A549 (cell line): ENCODE data around the gene MRPL14. TPM values are rescaled to one million over a fixed set of nuclear protein-coding genes. Genes with fewer than 3 reads are reported as not detected.

Experiments used
- ATAC-seq, 2 experiments: fragments of 200-7000 bp in 1 of 2; fragments of >200 bp in 1 of 2; cut with Nextera tagmentation in 1 of 2; cut with Tn5 transposase in 1 of 2; 3 replicates each; pipeline versions ENCODE4 v1.8.0 to v1.9.1; 2018 to 2020; ENCODE audit warnings: mild to moderate bottlenecking in 1 of 2, moderate library complexity in 1 of 2
- CTCF ChIA-PET: fragments of 300-600 bp; sonication (Branson Sonifier 250); formaldehyde crosslinking; extraction: SDS; loops from one replicate; lab custom pipeline; 2021; ENCODE audit warnings: antibody characterized with exemption, inconsistent platforms; lab: Yijun Ruan, JAX
- POLR2A ChIA-PET: fragments of 350-600 bp; formaldehyde crosslinking; extraction: SDS; loops from one replicate; lab custom pipeline; 2021; ENCODE audit warnings: antibody characterized with exemption, inconsistent platforms; lab: Yijun Ruan, JAX
- DNase-seq, 2 experiments: peaks; one replicate each; pipeline versions ENCODE4 v3.0.0 to v3.0.0-alpha.2; 2011 to 2016; ENCODE audit warnings: low read depth in 1 of 2, low spot score in 1 of 2
- FAIRE-seq: peaks from 2 replicates; lab custom pipeline; 2011; peaks lifted over from hg19 to GRCh38; lab: Jason Lieb, UNC
- H3K27ac ChIP-seq, 2 experiments: fragments of >200 bp; sonication (Bioruptor Twin); formaldehyde crosslinking; 3 replicates each; pipeline ENCODE4 v1.5.1; 2016 to 2017
- H3K4me1 ChIP-seq: fragments of >200 bp; sonication (Bioruptor Twin); formaldehyde crosslinking; 3 replicates; pipeline ENCODE4 v1.6.1; 2016
- H3K4me2 ChIP-seq: fragments of >200 bp; sonication (Bioruptor Twin); formaldehyde crosslinking; 3 replicates; pipeline ENCODE4 v1.6.1; 2016
- H3K4me3 ChIP-seq: fragments of >200 bp; sonication (Bioruptor Twin); formaldehyde crosslinking; 3 replicates; pipeline ENCODE4 v1.5.1; 2016
- H3K9me3 ChIP-seq: fragments of >200 bp; sonication (Bioruptor Twin); formaldehyde crosslinking; 3 replicates; pipeline ENCODE4 v1.6.1; 2016
- ATOH8 ChIP-seq: fragments of 250-450 bp; sonication (Bioruptor Pico); IDR thresholded peaks from 2 replicates; pipeline ENCODE4 v1.5.0; 2020; ENCODE audit warnings: low read depth, mild to moderate bottlenecking, moderate library complexity
- CEBPB ChIP-seq, 2 experiments: fragments of >200 bp in 1 of 2; sonication (Bioruptor Twin) in 1 of 2; formaldehyde crosslinking in 1 of 2; IDR thresholded peaks; 2 replicates each; pipeline ENCODE4 v1.6.1; 2012 to 2016
- CHD2 ChIP-seq: fragments of 150-350 bp; IDR thresholded peaks from 2 replicates; pipeline ENCODE4 v1.6.1; 2014; ENCODE audit warnings: low read length; ENCODE audit not compliant: partially characterized antibody
- EHMT2 ChIP-seq: fragments of 200-600 bp; sonication (generic); IDR thresholded peaks from 2 replicates; pipeline ENCODE4 v1.6.1; 2016; ENCODE audit warnings: antibody characterized with exemption, low read depth, mild to moderate bottlenecking, moderate library complexity
- FOSB ChIP-seq: fragments of 250-450 bp; sonication (Bioruptor Pico); IDR thresholded peaks from 2 replicates; pipeline ENCODE4 v1.5.0; 2020; ENCODE audit warnings: mild to moderate bottlenecking, moderate library complexity
- HES2 ChIP-seq: fragments of >200 bp; sonication (Bioruptor Twin); formaldehyde crosslinking; IDR thresholded peaks from 2 replicates; pipeline ENCODE4 v1.6.1; 2016
- HEYL ChIP-seq: fragments of 250-450 bp; sonication (Bioruptor Pico); IDR thresholded peaks from 2 replicates; pipeline ENCODE4 v1.8.0; 2021; ENCODE audit warnings: mild to moderate bottlenecking, moderate library complexity
- HMGXB4 ChIP-seq: fragments of 250-450 bp; sonication (Bioruptor Pico); IDR thresholded peaks from 2 replicates; pipeline ENCODE4 v1.5.0; 2021; ENCODE audit warnings: mild to moderate bottlenecking, moderate library complexity, borderline replicate concordance
- HOXA7 ChIP-seq: fragments of 250-450 bp; sonication (Bioruptor Pico); IDR thresholded peaks from 2 replicates; pipeline ENCODE4 v1.5.0; 2020; ENCODE audit warnings: mild to moderate bottlenecking, moderate library complexity
- HOXB13 ChIP-seq: fragments of 250-450 bp; sonication (Bioruptor Pico); IDR thresholded peaks from 2 replicates; pipeline ENCODE4 v1.5.0; 2020; ENCODE audit warnings: low read depth, mild to moderate bottlenecking, moderate library complexity
- KDM1A ChIP-seq: fragments of 200-600 bp; sonication (generic); IDR thresholded peaks from 2 replicates; pipeline ENCODE4 v1.6.1; 2016; ENCODE audit warnings: low read depth, mild to moderate bottlenecking
- KDM5A ChIP-seq: fragments of 200-600 bp; sonication (generic); IDR thresholded peaks from 2 replicates; pipeline ENCODE4 v1.6.1; 2016; ENCODE audit warnings: antibody characterized with exemption, mild to moderate bottlenecking
- MYC ChIP-seq: IDR thresholded peaks from 2 replicates; pipeline ENCODE4 v1.6.1; 2012; ENCODE audit warnings: mild to moderate bottlenecking, inconsistent platforms, low read length, improper control_type of control experiment, borderline replicate concordance
- NPAS2 ChIP-seq: fragments of 250-450 bp; sonication (Bioruptor Pico); IDR thresholded peaks from 2 replicates; pipeline ENCODE4 v1.8.0; 2022; ENCODE audit warnings: mild to moderate bottlenecking, moderate library complexity, borderline replicate concordance
- PBX3 ChIP-seq: IDR thresholded peaks from 2 replicates; pipeline ENCODE4 v1.6.1; 2012
- PHF8 ChIP-seq: fragments of 200-600 bp; sonication (generic); IDR thresholded peaks from 2 replicates; pipeline ENCODE4 v1.6.1; 2016; ENCODE audit warnings: low read depth, mild to moderate bottlenecking, antibody characterized with exemption, moderate library complexity, borderline replicate concordance
- POLR2A ChIP-seq: IDR thresholded peaks from 2 replicates; pipeline ENCODE4 v1.6.1; 2012; ENCODE audit warnings: mild to moderate bottlenecking, low read length
- REST ChIP-seq: fragments of 200-600 bp; sonication (generic); IDR thresholded peaks from 2 replicates; pipeline ENCODE4 v1.6.1; 2016; ENCODE audit warnings: antibody characterized with exemption, mild to moderate bottlenecking, moderate library complexity
- RFX5 ChIP-seq: fragments of 450-650 bp; IDR thresholded peaks from 2 replicates; pipeline ENCODE4 v1.7.1; 2014; ENCODE audit warnings: antibody characterized with exemption, mild to moderate bottlenecking, moderate library complexity
- WGBS: methylation state at CpG from one replicate; pipeline ENCODE4 v1.1.6; 2017; ENCODE audit errors: missing lambda C conversion rate; 5-methylcytosine and 5-hydroxymethylcytosine counted together
- polyA plus RNA-seq, 4 experiments: library from polyadenylated mRNA; depleted of rRNA in 3 of 4; stranded (reverse); fragments of >200 nt; fragmentation: RNase III in 1 of 4; extraction: RNeasy Plus Mini Kit Qiagen cat#74134 plus additional on column Dnase treatment in 1 of 4; gene quantifications; 2 replicates in 3 of 4; 3 replicates in 1 of 4; pipeline ENCODE4 v1.2.3, GENCODE V29; 2011 to 2017

Gene MRPL14
- polyA plus RNA-seq, 2 of the 4 experiments (the other 2 are of a cell fraction): 47.1 to 55.3 TPM

DNA sequence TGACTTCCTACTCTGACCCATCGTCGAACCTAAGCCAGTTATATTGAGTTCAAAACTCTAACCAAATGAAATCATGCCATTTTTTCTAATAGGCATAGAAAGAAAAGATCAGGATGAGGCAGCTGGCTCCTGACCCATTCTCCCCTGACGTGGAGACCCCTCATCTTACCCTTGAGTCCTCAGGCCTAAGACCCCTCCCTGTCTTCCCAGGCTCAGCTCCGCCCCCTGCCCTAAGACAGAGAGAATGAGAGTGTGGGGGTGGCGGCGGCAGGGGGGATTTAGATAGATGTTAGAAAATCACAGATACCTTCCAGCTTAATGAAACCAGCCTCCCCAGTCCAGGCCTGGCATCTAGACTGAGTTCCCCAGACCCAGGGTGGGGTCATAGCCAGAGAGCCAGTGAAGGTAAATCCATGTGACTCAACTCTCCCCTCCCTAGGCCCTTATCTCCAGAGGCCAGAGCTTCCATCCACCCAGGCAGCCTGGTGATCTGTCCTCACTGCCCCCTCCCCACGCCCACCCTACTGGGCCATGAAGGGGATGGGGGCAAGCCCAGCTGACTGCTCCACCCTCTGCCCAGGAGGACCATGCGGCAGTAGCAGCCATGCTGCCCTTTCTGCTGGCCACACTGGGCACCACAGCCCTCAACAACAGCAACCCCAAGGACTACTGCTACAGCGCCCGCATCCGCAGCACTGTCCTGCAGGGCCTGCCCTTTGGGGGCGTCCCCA lies 6.9 kb upstream of the MRPL14 start:
- Histone ChIP-seq H3K4me3 (no peak overlapping the region), H3K9me3 (no peaks in the 10 kb centered on the region), H3K4me1 (peaks cover 11% of the 10 kb centered on the region; the same call in 2 of the 3 replicates), H3K4me2 (peak overlapping the region; percentile 47; the same call in 2 of the 3 replicates), H3K27ac (no peak overlapping the region)
- no peak for ATAC-seq
- ChIA-PET CTCF (interaction anchor here (1.1 to 2.1 kb wide), 3 partner anchors 17 to 38 kb away, joined by 3 to 12 read pairs (median 4); no protein-coding TSS in a partner anchor), POLR2A (interaction anchor here (1.0 kb wide), 1 partner anchor 113 kb away, joined by 4 read pairs; the partner anchor contains the start of gene HSP90AB1)
- TF ChIP-seq CEBPB (IDR thresholded peaks at IDR 0.05) (no peak), HOXB13 (CRISPR knock-in tag) (no peak), POLR2A (no peak), HOXA7 (no peak), KDM1A (no peak), HMGXB4 (CRISPR knock-in tag) (no peak), CHD2 (no peak), REST (no peak), RFX5 (no peak), KDM5A (no peak), MYC (no peak), EHMT2 (no peak), HEYL (CRISPR knock-in tag) (no peak), ATOH8 (CRISPR knock-in tag) (no peak), NPAS2 (CRISPR knock-in tag) (no peak)
- WGBS: 80% methylated on average over 12 of the region's 12 CpGs
- no peak for FAIRE-seq
- no peak for DNase-seq

DNA sequence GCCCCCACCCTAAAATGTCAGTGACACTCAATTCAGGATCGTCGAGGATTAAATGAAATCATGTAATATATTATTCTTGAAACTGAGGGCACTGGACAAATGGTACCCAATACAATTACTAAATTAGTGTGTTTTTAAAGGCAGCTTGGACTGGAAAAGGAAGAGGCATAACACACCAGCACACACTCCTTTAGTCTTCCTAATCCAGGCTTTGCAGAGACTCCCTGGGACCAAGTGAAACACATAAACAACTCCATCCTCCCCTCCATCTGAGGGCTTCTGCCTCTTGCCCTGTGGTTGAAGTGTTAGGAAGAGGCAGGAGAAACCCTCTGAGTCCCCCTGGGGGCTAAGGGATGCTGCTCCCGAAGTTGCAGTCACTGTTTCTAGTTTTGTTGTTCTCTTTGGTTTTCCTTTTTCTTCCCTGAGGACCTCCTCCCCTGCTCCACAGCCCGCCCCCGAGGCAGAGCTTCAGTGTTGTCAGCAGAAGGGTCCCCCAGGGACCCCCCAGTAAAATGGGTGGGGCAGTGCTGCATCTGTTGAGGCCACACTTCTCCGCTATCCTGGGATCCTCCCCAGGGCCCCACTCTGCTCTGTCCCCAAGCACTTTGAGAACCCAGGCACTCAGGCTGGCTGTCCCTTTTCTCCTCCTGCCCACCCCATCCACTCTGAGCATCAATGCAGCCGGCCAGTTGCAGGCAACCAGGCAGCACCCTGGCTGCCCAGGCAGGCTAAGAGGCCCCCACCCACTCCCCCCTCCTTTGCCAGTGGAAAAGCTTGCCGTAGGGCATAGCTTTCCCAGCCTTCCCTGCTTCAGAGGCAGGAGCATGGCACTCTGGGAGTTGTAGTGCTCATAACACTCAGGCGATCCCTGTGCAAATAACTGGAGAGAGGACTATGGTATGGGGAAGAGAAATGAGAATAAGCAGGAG lies 6.0 kb upstream of the MRPL14 start:
- TF ChIP-seq PHF8: no peak
- no peak for TF ChIP-seq FOSB
- TF ChIP-seq ATOH8 (CRISPR knock-in tag): no peak
- no peak for TF ChIP-seq PBX3
- TF ChIP-seq HES2: no peak
- TF ChIP-seq RFX5: no peak
- FAIRE-seq (no peak), ATAC-seq (peak; percentile 93 to 95), DNase-seq (peak; percentile 35)
- H3K27ac ChIP-seq: peak overlapping the region in 1 of 2 experiments; percentile 74; a peak in 3 of 6 replicates
- POLR2A ChIA-PET: interaction anchor here (1.0 kb wide), 1 partner anchor 113 kb away, joined by 4 read pairs; the partner anchor contains the start of gene HSP90AB1
- H3K4me3 ChIP-seq: no peak overlapping the region
- H3K4me1 ChIP-seq: peaks cover 16% of the 10 kb centered on the region; the same call in 2 of the 3 replicates
- H3K9me3 ChIP-seq: no peaks in the 10 kb centered on the region
- H3K4me2 ChIP-seq: peak overlapping the region; percentile 47
- 73% methylated on average over 6 of the region's 9 CpGs for WGBS
- CTCF ChIA-PET: interaction anchor here (0.7 to 2.1 kb wide), 6 partner anchors 18 to 101 kb away, joined by 3 to 12 read pairs (median 4); no protein-coding TSS in a partner anchor
